Spleen (tissue), 7 donors: Measurements from ENCODE around the gene MCF2L.

Experiments used
- POLR2AphosphoS5 ChIP-seq, 3 donors: sonication (generic); formaldehyde crosslinking; IDR thresholded peaks; one replicate each; pipeline ENCODE4 v1.5.1; 2017; ENCODE audit warnings: antibody characterized with exemption in 3 of 3
- TF ChIP-seq, protein P1 (sequence below), 11 experiments: fragments of 200-600 bp in 7 of 11; fragments of 450-650 bp in 4 of 11; sonication (generic) in 4 of 11; IDR thresholded peaks in 8 of 11; conservative IDR thresholded peaks in 3 of 11; 1 replicate in 7 of 11; 2 replicates in 4 of 11; pipeline versions ENCODE4 v1.4.0 to v1.8.0; 2016 to 2021; ENCODE audit warnings: antibody characterized with exemption in 11 of 11, inconsistent platforms in 4 of 11, mild to moderate bottlenecking in 1 of 11
- donor health status: DM: no; HTN: no; CAD: no; lungs with moderate emphysema.
- donor health status: DM: no; HTN: no; CAD: no.
- donor health status: DM: no; HTN: no; CAD: no.

DNA sequence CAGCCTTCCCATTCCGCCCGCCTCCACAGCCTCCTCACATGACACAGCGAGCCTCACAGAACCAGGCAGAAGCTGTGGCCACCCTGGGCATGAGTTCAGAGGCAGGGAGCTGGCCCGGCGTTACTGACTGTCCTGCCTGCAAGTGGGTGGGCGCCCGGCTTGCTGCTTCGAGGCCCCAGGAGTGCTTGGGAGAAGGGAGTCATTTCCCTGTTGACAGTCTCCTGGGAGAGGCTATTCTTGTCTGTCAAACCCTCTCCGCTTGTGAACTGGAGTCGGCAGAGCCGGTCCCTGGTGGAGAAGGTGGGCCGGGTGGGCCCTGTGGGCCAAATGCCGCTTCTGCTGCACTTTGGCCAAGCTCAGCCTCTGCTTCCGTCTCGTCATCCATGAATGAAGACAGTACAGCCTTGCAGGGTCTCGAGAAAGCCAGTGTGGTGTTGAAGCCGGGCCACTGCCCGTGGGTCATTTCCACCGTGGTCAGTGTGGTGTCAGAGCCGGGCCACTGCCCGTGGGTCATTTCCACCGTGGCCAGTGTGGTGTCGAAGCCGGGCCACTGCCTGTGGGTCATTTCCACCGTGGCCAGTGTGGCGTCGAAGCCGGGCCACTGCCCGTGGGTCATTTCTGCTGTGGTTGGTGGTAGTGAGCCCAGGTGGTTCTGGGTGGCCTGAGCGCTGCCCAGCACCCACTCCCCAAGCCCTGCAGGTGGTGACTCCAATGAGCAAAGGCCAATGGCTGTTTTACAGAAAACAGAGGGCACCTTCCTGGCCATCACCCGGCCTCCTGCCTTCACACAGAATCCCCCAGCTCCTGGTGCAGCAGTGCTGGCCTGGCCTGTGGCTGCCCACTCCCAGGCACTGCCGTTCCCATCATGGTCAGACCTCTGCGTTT, 123.1 kb downstream of the MCF2L start:
- TF ChIP-seq, protein P1, sequence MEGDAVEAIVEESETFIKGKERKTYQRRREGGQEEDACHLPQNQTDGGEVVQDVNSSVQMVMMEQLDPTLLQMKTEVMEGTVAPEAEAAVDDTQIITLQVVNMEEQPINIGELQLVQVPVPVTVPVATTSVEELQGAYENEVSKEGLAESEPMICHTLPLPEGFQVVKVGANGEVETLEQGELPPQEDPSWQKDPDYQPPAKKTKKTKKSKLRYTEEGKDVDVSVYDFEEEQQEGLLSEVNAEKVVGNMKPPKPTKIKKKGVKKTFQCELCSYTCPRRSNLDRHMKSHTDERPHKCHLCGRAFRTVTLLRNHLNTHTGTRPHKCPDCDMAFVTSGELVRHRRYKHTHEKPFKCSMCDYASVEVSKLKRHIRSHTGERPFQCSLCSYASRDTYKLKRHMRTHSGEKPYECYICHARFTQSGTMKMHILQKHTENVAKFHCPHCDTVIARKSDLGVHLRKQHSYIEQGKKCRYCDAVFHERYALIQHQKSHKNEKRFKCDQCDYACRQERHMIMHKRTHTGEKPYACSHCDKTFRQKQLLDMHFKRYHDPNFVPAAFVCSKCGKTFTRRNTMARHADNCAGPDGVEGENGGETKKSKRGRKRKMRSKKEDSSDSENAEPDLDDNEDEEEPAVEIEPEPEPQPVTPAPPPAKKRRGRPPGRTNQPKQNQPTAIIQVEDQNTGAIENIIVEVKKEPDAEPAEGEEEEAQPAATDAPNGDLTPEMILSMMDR (IDR thresholded peaks at IDR 0.05 in 8 of 11, conservative IDR thresholded peaks at IDR 0.05 in 3 of 11) = no peak
- TF ChIP-seq POLR2AphosphoS5 (IDR thresholded peaks at IDR 0.05) = no peak
